HS-5 (cell line): ENCODE data around the gene PTPN23.

Experiments
- DNase-seq: peaks from one replicate; pipeline ENCODE4 v3.0.0-alpha.2; 2012; ENCODE audit warnings: low read depth

The PTPN23 gene

GRCh38 chr3:47419083-47420043 lies 38.5 kb downstream of the PTPN23 start:
- DNase-seq = no peak

DNA sequence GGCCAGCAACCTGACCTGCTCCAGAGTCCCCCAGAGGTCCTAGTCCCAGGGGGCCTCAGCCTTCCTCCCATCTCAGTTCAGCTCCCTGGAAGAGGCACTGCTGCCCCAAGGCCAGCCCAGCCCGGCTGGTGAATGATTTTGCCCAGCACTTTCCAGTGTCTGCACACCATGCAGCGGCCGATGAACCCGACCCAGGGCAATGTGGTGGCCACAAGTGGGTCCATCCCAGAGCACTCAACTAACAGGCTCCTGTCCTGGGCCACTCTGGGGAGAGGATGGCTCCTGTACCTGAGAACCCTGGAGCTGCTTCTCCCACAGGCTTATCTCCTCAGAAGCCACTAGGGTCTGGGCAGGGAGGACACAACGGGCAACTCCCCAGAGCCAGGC lies 39.2 kb downstream of the PTPN23 start:
- no peak for DNase-seq

DNA sequence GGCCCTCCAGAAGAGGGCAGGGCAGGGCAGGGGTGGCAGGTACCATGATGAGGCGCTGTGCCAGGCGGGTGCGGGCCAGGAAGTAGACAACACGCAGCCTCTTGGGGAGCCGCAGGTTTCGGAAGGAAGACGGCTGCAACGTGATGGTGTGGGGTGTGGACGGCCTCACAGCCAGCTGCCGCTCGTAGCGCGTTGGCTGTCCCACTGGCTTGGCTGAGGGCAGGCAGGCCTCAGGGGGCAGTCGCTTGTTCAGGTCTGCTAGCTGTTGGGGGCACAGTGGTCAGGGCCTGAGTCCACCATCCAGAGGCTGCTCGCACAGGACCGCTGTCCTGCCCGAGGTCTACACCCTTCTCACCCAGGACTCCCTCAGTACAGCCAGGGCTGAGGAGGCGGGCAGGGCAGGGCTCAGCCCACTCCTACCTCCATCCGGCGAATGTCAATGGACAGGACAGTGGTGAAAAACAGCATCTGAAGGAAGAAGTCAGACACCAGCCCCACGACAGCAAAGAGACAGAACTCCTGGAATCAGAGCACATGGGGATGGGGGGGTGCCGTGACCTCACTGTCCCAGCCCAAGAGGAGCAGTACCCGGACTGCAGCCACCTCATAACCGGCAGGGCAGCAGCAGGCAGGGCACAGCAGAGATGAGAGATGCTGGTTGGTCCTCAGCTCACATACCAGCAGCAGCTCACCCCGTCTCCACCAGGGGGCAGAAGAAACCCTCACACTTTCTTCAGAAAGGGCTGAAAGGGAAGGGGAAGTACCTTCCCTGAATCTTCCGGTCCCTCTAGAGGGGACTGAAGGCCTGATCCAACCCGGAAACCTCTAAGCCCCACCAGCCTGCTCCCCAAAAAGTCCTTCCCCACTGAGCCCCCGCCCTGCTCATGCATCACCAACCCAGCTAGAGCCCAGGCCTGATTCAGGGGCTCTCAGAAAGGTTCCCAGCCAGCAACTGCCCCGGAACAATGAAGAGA lies 40.0 kb downstream of the PTPN23 start:
- peak; percentile 72 for DNase-seq

GRCh38 chr3:47421741-47422649 lies 41.2 kb downstream of the PTPN23 start:
- DNase-seq = no peak

GRCh38 chr3:47422743-47423142 lies 41.9 kb downstream of the PTPN23 start:
- DNase-seq = no peak

GRCh38 chr3:47423548-47424145 lies 42.8 kb downstream of the PTPN23 start:
- DNase-seq = no peak

- no peak for DNase-seq
Observed at GRCh38 chr3:47424434-47425382, 43.9 kb downstream of the PTPN23 start.

- no peak for DNase-seq
Observed at GRCh38 chr3:47425383-47425778, 44.6 kb downstream of the PTPN23 start.

DNA sequence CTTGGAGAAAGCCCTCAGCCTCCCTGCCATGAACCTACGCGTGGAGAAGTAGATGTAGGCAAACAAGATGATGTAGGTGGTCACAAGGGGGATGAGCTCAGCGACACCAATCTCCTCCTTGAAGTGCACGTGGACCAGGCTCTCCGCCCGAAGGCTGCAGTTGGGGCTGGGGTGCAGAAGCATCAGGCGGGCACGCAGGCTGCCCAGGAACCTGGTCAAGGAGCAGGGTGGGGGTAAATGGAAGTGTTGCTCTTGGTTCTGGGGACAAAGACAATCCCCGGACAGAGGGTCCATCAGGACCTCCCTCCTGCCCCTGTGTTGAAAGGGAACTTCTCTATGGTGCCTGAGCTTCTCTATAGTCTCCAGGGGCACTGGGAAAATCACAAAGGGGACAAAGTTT lies 45.1 kb downstream of the PTPN23 start:
- DNase-seq = no peak

DNA sequence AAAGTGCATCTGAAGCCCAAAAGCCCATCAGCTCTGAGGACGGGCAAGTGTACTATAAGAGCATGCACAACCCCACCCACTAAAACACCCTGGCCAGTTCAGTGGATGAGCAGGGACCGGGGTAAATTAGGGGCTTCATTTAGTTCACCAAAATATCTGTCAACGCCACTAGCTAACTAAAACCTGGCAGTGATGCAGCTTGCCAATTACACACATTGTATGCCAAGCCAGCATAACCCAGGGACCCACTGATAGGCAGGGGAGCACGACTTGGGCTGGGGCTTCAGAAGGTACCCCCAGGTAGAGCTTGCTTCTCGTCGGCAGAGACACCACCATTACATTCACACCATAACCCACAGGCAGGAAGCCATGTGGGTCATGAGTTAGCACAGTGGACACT lies 47.0 kb downstream of the PTPN23 start:
- no peak for DNase-seq

GRCh38 chr3:47428662-47429061 lies 47.8 kb downstream of the PTPN23 start:
- no peak for DNase-seq

GRCh38 chr3:47429476-47430270 lies 48.9 kb downstream of the PTPN23 start:
- no peak for DNase-seq

DNA sequence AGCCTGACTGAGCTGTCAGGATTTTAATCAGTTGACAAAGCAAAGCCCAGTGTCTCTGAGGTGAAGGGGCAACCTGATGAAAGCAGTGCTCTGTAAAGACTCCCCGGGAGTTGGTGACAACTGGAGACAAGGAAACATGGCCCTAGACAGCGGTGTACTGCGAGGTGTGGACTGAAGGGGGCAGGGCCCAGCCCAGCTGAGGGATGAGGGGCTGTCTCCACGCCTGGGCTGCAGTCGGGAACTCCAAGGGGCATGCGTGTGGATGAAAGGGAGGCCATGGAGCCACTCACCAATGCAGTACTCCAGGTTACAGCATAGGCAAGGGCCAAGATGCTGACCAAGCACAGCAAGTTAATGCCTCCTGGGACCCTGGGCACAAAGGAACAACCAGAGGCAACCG lies 49.8 kb downstream of the PTPN23 start:
- no peak for DNase-seq

- no peak for DNase-seq
Observed at GRCh38 chr3:47431225-47431624, 50.4 kb downstream of the PTPN23 start.

- no peak for DNase-seq
Observed at GRCh38 chr3:47432673-47433072, 51.9 kb downstream of the PTPN23 start.

DNA sequence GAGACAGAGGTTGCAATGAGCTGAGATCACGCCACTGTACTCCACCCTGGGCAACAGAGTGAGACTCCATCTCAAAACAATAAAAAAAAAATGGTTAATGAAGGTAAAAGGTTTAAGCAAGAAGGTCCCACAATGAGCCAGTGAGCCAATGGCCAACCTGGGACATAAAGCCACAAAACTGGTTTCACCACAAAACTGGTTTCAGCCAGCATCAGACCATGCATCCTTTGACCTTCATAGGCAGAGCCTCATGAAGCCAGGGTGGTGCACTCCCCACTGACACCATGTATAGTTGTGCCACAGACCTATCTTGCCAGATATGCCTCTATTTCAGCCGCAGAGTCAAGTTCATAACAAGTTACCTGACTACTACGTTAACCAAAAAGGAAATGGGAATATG lies 53.0 kb downstream of the PTPN23 start:
- no peak for DNase-seq

DNA sequence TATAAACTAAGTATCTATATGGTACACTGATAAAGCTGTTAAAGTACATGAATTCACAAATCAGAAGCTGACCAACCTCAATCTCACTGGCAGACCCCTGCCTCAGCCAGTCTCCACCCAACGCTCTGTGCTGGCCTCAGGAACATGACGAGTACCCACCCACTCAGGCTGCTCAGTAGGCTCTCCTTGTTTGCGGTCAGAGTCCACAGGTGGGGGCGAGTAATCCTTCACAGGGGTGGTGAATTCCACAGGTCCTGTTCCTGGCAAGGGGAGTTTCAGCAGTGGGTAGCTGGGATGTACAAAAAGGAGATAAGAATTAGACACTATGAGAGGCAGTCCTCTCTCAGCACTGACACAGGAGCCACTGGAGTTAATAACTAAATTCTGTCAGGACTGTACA lies 54.0 kb downstream of the PTPN23 start:
- no peak for DNase-seq

- no peak for DNase-seq
Observed at GRCh38 chr3:47436180-47436579, 55.4 kb downstream of the PTPN23 start.

GRCh38 chr3:47440131-47440530 lies 59.3 kb downstream of the PTPN23 start:
- DNase-seq = no peak
